ENCODE measurements around the gene CELF1.
"Not testable (repeated sequence)": the region's sequence is repeated elsewhere in the genome, so short reads cannot be mapped to it uniquely, and the experiment has no call there.

The CELF1 gene

DNA sequence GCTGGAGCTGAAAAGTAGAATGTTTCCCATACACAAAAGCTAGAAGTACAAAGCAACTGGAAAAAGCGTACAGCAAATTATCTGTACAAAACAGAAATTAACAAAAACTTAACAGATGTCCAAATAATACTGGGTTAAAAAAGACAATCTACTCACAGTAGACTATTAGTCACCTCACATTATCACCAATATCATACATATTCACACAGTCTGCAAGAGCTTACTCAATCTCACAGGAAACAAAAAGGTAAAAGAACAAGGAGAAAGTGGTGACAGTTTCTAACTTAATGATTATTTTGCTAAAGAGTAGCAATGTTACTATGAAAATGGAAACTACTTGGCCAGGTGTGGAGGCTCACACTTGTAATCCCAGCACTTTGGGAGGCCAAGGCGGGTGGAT lies 11.9 kb downstream of the CELF1 start:
- DNase-seq (ENCODE audit: extremely low read depth in 1 of 2, low read depth in 1 of 2) = no peak

DNA sequence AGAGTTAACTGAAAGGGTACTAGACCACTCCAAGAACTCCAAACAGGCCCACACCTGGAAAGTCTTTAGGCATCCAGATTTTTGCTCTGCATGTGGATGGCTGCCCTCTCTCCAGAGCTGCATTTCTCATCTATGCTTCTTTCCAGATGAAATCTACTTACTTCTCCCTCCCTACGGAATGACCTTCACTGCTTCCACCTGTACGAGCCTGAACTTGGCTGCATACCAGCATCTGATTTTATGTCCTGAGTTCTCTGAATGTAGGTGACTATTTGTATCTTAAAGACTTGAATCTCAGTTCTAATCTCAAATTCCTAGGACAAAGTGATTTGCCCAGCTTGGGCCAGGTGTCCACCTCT lies 13.3 kb downstream of the CELF1 start:
- DNase-seq (ENCODE audit: extremely low read depth in 1 of 2, low read depth in 1 of 2) = no peak

DNA sequence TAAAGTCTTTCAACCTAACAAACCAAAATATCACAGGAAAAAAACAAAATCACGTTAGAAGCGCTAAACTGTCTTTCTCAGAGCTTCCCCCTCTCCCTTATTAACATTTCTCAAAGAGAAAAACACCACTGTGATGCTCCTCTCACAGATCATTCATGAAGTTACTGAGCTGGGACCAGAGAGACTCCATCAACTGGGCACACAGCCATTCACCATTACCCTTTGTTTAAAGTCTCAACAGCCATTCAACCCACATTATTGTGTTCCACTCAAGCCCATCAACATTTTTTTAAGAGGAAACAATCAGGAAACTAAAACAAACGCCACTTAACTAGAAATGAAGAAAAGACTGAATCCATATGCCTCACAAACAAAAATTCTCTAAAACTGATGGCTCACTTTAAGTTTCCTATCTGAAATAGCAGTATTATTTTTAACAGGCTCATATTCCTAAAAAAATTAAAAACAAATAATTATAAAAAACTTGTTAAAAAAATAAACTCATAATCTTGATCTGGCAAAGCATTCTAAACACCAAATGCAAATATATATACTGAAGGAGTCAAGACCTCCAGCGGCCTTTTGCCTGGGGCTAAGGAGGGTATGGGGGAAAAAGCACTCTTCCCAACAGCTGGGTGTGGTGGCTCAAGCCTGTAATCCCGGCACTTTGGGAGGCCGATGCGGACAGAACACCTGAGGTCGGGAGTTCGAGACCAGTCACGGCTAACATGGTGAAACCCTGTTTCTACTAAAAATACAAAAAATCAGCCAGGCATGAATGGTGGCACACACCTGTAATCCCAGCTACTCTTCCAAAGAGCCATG lies 14.0 kb downstream of the CELF1 start:
- DNase-seq (ENCODE audit: extremely low read depth in 1 of 2, low read depth in 1 of 2) = no peak

DNA sequence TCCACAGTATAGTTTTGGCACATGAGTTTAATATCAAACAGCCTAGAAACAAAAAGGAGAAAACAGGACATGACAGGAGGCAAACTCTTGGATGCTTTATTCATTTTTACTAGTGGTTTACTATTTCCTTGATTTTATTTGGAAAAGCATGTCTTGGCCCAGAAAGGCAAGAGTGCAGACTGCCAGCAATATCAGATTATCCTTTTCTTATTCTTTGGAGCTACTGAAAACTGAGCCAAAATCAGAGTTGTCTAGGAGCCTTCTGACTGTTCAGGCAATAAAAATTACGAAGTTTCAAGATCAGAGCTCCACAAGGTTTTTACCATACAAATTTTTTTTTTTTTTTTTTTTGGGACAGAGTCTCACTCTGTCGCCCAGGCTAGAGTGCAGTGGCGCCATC lies 16.0 kb downstream of the CELF1 start:
- DNase-seq (ENCODE audit: extremely low read depth in 1 of 2, low read depth in 1 of 2) = no peak

DNA sequence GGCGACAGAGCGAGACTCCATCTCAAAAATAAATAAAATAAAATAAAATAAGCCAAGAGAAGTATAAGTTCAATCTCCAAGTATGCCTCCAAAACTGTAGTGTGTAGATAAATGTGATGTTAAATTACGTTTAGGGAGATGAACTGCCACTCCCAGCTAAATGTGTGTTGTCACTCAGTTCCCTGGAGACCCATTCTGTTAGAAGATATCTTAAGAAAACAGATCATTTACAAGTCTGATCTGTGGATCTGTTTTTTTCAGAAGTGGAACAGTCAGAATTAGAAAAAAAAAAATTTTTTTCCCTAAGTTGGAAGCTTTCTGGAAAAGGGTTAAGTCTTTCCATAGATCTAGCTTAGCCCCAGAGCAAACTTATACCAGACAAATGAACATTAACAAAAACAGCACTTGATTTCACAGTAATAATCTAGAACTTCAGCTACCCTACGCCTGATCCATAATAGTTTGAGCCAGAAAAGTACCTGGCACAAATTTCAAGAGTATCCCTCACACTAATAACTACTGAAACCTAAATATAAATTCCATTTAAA lies 18.2 kb downstream of the CELF1 start:
- DNase-seq (ENCODE audit: extremely low read depth in 1 of 2, low read depth in 1 of 2) = no peak

DNA sequence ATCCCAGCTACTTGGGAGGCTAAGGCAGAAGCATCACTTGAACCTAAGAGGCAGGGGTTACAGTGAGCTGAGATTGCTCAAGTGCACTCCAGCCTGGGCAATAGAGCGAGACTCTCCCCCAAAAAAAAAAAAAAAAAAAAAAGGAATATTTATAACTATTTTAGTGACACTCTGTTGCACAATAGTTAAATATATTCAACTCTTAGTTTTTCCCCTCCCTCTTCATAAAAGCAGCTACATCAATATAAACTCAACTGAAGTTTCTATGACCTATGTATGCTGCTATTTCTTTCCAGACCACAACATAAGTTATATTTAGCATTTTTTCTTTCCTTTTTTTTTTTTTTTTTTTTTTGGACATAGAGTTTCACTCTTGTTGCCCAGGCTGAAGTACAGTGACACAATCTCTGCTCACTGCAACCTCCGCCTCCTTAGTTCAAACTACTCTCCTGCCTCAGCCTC lies 19.2 kb downstream of the CELF1 start:
- DNase-seq (ENCODE audit: extremely low read depth in 1 of 2, low read depth in 1 of 2) = no peak

DNA sequence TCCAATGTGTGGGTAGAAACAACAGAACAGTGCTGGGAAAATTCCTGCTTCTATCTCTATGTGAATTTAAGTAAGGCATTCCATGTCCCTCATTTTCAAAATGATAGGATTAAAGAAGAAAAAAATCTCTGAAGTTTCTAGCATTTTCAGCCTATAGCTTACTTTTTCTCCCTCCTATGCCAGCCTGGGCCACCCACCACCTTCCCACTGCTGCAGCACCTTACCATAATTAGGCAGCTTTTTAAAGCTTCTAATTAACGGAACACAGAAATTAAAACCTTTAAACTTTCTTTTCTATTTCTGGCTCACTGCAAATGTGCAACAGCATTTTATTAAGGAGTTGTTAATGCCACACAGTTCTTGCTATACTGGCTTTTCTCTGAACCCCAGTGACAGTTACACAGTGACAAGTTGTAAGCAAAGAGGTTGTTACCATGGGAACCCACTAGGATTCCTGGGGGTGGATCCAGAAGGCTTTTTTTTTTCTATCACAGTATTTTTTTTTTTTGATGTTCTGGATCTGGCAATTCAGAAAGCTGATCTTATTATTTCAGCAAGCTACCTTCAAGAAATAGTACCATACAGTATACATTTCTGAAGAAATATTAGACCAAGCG lies 20.2 kb downstream of the CELF1 start:
- DNase-seq (ENCODE audit: extremely low read depth in 1 of 2, low read depth in 1 of 2) = no peak

DNA sequence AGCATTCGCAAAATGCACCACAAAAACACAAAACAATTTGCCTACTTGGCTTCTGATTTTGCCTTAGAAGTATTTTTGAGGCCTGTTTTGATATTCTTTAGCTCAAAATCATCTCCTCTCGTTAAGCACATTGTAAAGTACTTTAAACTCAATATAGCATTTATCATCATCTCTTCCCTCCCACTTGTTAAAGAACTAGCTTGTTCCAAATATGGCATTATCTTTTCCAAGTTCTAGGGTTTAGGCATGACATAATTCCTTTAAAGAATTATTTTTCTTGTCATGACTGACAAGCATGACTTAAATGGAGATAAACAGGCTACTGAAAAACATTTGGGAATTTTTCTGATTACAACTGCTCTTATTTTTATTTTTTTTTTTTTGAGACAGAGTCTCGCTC lies 21.3 kb downstream of the CELF1 start:
- no peak for DNase-seq (ENCODE audit: extremely low read depth in 1 of 2, low read depth in 1 of 2)

DNA sequence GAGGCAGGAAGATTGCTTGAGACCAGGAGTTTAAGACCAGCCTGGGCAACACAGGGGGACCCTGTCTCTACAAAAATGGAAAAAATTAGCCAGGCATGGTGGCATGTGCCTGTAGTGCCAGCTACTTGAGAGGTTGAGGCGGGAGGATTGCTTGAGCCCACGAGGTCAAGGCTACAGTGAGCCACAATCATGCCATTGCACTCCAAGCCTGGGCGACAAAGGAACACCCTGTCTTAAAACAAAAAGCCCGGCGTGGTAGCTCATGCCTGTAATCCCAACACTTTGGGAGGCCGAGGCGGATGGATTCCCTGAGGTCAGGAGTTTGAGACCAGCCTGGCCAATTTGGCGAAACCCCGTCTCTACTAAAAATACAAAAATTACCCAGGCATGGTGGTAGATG lies 22.2 kb downstream of the CELF1 start:
- DNase-seq (ENCODE audit: extremely low read depth in 1 of 2, low read depth in 1 of 2) = not testable (repeated sequence)

DNA sequence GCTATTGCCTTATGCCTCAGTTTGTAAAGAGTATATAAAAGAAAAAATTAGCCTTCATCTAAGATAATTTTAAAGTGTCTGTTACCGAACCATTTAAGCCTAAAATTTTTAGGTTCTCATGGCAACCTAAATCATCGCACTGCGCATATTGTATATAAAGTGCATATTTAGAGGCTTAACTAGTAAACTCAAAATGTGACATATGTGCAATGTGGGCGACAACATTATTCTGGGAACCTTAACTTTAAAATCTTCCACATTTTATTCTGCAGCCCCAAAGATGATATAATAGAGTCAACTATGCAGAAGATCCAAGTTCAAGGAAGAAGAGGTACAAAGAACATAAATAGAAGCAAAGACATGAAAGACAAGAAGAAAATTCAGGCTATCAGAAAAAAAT lies 23.0 kb downstream of the CELF1 start:
- DNase-seq (ENCODE audit: extremely low read depth in 1 of 2, low read depth in 1 of 2) = no peak

DNA sequence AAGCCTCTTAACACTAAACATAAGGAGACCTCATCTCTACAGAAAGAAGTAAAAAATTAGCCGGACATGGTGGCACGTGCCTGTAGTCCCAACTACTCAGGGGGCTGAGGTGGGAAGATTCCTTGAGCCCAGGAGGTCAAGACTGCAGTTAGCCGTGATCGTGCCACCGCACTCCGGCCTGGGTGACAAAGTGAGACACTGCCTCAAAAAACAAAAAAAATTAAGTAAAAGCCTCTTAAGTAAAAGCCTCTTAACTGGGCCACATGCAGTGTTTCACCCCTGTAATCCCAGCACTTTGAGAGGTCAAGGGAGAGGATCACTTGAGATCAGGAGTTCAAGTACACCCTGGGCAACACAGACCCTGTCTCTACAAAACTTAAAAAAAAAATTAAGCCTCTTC lies 25.7 kb downstream of the CELF1 start:
- DNase-seq (ENCODE audit: extremely low read depth in 1 of 2, low read depth in 1 of 2) = no peak

DNA sequence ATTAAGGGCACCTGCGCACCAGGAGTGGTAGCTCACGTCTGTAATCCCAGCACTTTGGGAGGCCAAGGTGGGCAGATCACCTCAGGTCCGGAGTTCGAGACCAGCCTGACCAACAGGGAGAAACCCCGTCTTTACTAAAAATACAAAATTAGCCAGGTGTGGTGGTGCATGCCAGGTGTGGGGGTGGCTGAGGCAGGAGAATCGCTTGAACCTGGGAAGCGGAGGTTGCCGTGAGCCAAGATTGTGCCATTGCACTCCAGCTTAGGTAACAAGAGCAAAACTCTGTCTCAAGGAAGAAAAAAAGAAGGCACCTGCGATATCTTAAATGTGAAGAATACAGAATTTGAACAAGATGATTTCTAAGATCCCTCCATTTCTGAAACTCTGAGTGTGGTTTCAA lies 26.9 kb downstream of the CELF1 start:
- DNase-seq (ENCODE audit: extremely low read depth in 1 of 2, low read depth in 1 of 2) = not testable (repeated sequence)

DNA sequence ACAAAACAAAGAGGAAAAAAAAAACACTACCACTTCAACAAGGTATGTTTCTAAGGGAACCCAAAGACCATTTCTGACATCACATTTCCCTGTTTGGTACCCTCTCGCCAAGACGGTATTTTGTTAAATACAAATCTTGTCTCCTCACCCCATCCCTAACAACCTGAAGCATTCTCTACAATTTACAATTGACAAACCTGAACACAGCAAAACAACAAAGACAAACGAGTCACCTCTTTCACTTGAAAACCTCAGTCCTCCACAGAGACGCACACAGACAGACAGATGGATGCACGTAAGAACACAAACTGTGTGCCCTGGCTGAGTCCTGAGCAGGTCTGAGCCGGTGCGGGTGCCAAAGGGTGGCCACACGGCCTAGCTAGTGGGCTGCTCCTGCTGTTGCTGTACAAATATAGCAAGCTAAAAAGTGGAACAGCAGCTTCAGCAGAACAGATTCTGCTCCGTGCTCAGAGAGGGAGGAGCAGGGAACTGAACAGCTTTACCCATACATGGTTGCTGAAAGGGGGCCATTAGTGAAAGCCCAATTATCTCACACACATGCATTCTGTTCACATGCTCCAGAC lies 28.5 kb downstream of the CELF1 start:
- no peak for DNase-seq (ENCODE audit: extremely low read depth in 1 of 2, low read depth in 1 of 2)

DNA sequence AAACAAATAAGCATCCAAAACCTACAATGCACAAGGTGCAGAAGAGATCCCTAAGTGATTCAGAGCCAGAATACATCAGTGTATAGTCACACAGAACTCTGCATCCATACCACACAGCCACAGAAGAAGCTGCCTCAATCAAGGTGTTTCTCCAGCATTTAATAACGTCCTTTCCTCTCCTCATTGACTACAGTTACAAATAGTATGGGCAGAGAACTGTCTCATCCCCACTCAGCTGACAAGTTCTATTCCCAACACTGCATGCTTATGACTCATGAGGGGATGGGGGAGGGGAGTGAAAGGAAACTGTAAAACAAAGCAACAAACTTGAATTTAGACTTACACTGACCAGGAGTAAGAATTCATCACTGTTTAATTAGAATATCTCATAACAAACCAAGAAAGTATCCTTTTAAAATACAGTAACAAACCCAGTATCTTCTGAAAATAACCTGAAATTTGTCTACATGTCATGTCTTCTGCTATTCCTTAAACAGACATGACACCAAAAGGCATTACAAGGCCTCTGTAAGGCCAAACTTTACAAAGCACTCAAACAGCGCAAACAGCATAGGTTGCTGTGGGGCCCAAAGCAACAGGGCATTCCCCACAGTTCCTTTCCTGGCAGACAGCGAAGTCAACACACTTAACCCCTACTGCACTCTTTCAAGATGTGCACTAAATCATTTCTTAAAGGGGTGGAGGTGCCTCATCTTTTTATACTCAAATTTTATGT lies 29.3 kb downstream of the CELF1 start:
- DNase-seq (ENCODE audit: extremely low read depth in 1 of 2, low read depth in 1 of 2) = no peak

DNA sequence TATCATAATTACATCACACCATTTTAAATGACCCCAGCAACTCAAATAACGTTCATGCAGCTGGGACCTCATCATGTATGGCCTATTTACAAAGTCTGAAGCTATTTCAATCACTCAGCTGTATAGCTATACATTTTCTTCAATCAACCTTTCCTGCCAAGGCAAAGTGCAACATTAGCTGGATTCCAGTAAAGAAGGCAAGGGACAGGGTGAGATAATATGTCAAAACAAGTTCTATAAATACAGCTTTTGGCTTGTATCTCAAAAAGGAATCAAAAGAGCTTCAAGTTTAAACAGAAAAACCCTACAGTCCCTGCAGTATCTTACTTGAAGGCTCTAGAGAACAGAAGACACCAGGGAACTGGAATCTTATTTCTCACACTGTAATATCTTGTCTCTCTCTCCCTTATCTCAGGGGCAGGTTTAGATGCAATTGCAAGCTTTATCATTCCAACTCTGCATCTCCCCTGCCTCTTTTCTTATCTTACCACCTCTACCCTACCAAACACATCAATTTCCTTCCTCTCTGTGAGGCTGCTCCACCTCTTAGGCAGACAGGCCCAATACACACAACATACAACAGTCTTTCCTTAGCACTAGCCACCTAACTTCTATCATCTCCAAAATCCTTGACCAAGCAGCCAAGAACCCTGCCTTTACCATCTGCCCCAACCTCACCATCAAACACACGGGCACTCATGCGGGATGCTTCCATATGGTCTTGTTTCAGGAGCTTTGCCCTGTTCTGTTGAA lies 34.5 kb downstream of the CELF1 start:
- no peak for DNase-seq (ENCODE audit: extremely low read depth in 1 of 2, low read depth in 1 of 2)

DNA sequence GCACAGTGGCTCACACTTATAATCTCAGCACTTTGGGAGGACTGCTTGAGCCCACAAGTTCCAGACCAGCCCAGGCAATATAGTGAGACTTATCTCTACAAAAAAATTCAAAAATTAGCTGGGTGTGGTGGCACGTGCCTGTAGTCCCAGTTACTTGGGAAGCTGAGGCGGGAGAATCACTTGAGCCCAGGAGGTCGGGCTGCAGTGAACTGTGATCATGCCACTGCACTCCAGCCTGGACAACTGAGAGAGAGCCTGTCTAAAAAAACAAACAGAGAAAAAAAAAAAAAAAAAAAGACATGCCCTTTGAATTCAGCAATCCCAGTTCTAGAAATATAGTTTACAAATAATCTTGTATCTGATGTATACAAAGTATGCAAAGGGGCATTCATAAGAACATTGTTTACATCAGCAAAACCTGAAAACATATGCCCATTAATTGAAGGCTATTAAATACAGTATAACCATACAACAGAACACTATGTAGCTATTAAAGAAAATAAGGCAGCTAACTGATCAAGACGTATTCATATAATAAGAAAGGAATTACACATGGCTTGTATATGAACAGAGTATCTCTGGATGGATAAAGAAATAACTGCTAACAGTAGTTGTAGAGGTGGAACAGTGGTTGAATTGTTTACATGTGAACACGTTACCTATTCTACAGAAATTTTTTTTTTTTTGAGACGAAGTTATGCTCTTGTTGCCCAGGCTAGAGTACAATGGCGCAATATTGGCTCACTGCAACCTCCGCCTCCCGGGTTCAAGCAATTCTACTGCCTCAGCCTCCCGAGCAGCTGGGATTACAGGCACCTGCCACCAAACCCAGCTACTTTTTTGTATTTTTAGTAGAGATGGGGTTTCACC lies 35.7 kb downstream of the CELF1 start:
- DNase-seq (ENCODE audit: extremely low read depth in 1 of 2, low read depth in 1 of 2) = no peak

DNA sequence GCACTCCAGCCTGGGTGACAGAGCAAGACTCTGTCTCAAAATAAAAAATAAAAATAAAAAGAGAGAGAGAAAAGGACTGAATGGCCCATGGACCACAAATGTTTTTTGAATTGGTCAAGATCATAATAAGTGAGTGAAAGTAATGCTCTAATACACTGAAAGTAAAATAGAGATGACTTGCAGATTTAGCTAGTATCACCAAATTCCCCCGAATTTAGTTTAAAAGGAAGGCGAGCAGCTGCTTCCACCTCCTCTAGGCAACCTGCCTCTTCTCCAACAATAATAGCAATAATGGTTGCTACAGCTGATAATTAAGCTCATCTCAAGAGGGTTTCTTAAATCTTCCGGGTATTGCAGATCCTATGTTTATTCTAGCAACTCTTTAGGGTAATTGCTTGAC lies 36.8 kb downstream of the CELF1 start:
- no peak for DNase-seq (ENCODE audit: extremely low read depth in 1 of 2, low read depth in 1 of 2)

DNA sequence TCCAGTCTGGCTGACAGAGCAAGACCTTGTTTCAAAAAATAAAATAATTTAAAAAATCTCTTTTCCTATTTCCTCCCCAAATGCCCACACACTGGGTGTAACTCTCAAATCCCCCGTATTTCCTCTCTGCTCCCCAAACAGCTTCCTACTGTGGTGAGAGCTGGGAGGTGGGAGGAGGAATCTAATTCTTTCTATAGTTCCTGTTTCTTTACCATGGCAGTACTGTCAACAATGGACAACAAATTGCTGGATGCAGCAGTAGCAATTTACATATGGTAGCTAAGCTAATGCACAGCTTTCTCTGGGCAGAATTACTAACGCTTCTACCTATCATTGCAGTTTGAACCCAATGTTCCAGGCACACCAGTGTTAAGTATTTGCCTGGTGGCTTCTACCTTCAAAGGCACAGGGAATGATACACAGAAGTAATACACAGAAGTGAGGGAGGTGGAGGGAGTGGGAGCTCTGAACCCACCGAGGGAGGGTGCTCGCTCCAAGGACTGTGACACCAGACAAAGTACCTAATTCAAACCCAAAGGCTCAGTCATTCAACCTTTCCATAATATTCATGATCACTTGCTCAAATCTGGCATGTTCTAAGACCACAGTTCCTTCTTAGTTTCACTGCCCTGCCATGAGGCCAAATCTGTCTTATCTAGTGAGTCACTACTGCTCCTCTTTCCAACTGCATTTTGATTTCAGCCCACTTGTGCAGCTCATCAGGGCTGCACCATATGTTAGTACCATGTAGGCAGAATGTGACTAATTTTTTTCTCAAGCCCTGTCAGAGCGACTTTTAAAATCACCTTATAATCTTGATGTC lies 37.9 kb downstream of the CELF1 start:
- DNase-seq (ENCODE audit: extremely low read depth in 1 of 2, low read depth in 1 of 2) = peak in 1 of 2 donors; percentile 56

DNA sequence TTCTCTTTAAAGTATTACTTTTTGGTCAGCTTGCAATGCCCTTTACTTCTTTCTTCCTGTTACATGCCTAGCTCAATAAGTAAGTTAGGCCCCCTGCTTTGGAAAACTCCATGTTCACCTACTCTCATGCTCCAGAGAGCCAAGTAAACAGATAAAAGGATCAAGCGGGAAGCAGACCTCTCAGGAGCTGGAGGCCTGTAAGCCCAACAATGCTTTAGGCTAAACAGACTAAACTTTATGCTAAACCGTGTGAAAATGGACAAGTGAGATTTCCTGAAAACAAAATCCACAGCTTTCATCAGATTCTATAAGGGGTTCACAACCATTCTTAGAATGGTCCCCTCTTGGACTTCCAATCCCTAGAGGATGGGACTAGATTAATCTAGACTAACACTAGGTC lies 40.2 kb downstream of the CELF1 start:
- no peak for DNase-seq (ENCODE audit: extremely low read depth in 1 of 2, low read depth in 1 of 2)

Data from stimulated activated CD8-positive, alpha-beta memory T cell treated with anti-CD3 and anti-CD28 coated beads, Interleukin-7, amount 100 ng/mL, for 48 hours (primary cell).